Mucosa of stomach (tissue), 1 donor: Measurements from ENCODE around the gene CNOT1.
"Not testable (repeated sequence)": the region's sequence is repeated elsewhere in the genome, so short reads cannot be mapped to it uniquely, and the experiment has no call there.

Experiments
- H3K27me3 ChIP-seq: one replicate; pipeline ENCODE4 v1.7.0; 2013; ENCODE audit warnings: mild to moderate bottlenecking, low read length; ENCODE audit not compliant: control insufficient read depth, insufficient read depth
- H3K36me3 ChIP-seq: one replicate; pipeline ENCODE4 v1.7.0; 2013; ENCODE audit warnings: low read length; ENCODE audit not compliant: control insufficient read depth, insufficient read depth
- H3K4me1 ChIP-seq: one replicate; pipeline ENCODE4 v1.7.0; 2013; ENCODE audit warnings: mild to moderate bottlenecking, low read length; ENCODE audit not compliant: control insufficient read depth, insufficient read depth
- H3K4me3 ChIP-seq: one replicate; pipeline ENCODE4 v1.7.0; 2013; ENCODE audit warnings: low read length
- H3K9ac ChIP-seq: one replicate; pipeline ENCODE4 v1.7.0; 2013; ENCODE audit warnings: mild to moderate bottlenecking, low read length, moderate library complexity
- H3K9me3 ChIP-seq: one replicate; pipeline ENCODE4 v1.7.0; 2013; ENCODE audit warnings: mild to moderate bottlenecking, low read length, moderate library complexity; ENCODE audit not compliant: control insufficient read depth
- donor health status: Pancreatic carcinoma.

The CNOT1 gene

GRCh38 chr16:58492735-58493134 lies 136.9 kb downstream of the CNOT1 start:
- Histone ChIP-seq H3K9ac (no peak overlapping the region), H3K4me1 (peaks cover 7% of the 10 kb centered on the region), H3K27me3 (peaks cover 8% of the 10 kb centered on the region), H3K4me3 (no peak overlapping the region), H3K36me3 (no peaks in the 10 kb centered on the region), H3K9me3 (no peaks in the 10 kb centered on the region)

GRCh38 chr16:58492066-58492465 lies 137.6 kb downstream of the CNOT1 start:
- Histone ChIP-seq H3K27me3 (peaks cover 9% of the 10 kb centered on the region), H3K9me3 (no peaks in the 10 kb centered on the region), H3K4me3 (no peak overlapping the region), H3K36me3 (no peaks in the 10 kb centered on the region), H3K9ac (no peak overlapping the region), H3K4me1 (peaks cover 7% of the 10 kb centered on the region)

- H3K9ac ChIP-seq, H3K36me3 ChIP-seq, H3K9me3 ChIP-seq, H3K4me1 ChIP-seq, H3K4me3 ChIP-seq: not testable (repeated sequence)
- peaks cover 11% of the 10 kb centered on the region for H3K27me3 ChIP-seq
Measured at GRCh38 chr16:58490539-58490938, 139.1 kb downstream of the CNOT1 start.

- Histone ChIP-seq H3K27me3 (peaks cover 11% of the 10 kb centered on the region), H3K9me3 (no peaks in the 10 kb centered on the region), H3K9ac (no peak overlapping the region), H3K4me1 (peaks cover 3% of the 10 kb centered on the region), H3K4me3 (no peak overlapping the region), H3K36me3 (no peaks in the 10 kb centered on the region)
Measured at GRCh38 chr16:58490065-58490464, 139.6 kb downstream of the CNOT1 start.

GRCh38 chr16:58488531-58488930 lies 141.1 kb downstream of the CNOT1 start:
- no peak overlapping the region for H3K9ac ChIP-seq
- H3K9me3 ChIP-seq: no peaks in the 10 kb centered on the region
- peaks cover 3% of the 10 kb centered on the region for H3K4me1 ChIP-seq
- no peaks in the 10 kb centered on the region for H3K36me3 ChIP-seq
- no peak overlapping the region for H3K4me3 ChIP-seq
- H3K27me3 ChIP-seq: peaks cover 6% of the 10 kb centered on the region

- Histone ChIP-seq H3K27me3 (peaks cover 6% of the 10 kb centered on the region), H3K36me3 (no peaks in the 10 kb centered on the region), H3K4me1 (peaks cover 3% of the 10 kb centered on the region), H3K4me3 (no peak overlapping the region), H3K9ac (no peak overlapping the region), H3K9me3 (no peaks in the 10 kb centered on the region)
Measured at GRCh38 chr16:58487566-58488351, 141.9 kb downstream of the CNOT1 start.

- peaks cover 5% of the 10 kb centered on the region for H3K27me3 ChIP-seq
- no peak overlapping the region for H3K9ac ChIP-seq
- no peaks in the 10 kb centered on the region for H3K36me3 ChIP-seq
- H3K4me1 ChIP-seq: peaks cover 3% of the 10 kb centered on the region
- H3K4me3 ChIP-seq: no peak overlapping the region
- no peaks in the 10 kb centered on the region for H3K9me3 ChIP-seq
Measured at GRCh38 chr16:58485184-58485887, 144.3 kb downstream of the CNOT1 start.

GRCh38 chr16:58481931-58482330 lies 147.7 kb downstream of the CNOT1 start:
- Histone ChIP-seq H3K9ac (no peak overlapping the region), H3K4me3 (no peak overlapping the region), H3K4me1 (no peaks in the 10 kb centered on the region), H3K9me3 (no peaks in the 10 kb centered on the region), H3K27me3 (peaks cover under 1% of the 10 kb centered on the region), H3K36me3 (no peaks in the 10 kb centered on the region)

GRCh38 chr16:58481226-58481869 lies 148.3 kb downstream of the CNOT1 start:
- Histone ChIP-seq H3K9ac (no peak overlapping the region), H3K36me3 (no peaks in the 10 kb centered on the region), H3K4me3 (no peak overlapping the region), H3K9me3 (no peaks in the 10 kb centered on the region), H3K27me3 (no peaks in the 10 kb centered on the region), H3K4me1 (no peaks in the 10 kb centered on the region)

GRCh38 chr16:58478427-58478826 lies 151.2 kb downstream of the CNOT1 start:
- Histone ChIP-seq H3K4me3 (no peak overlapping the region), H3K9me3 (no peaks in the 10 kb centered on the region), H3K36me3 (no peaks in the 10 kb centered on the region), H3K4me1 (no peaks in the 10 kb centered on the region), H3K9ac (no peak overlapping the region), H3K27me3 (no peaks in the 10 kb centered on the region)

GRCh38 chr16:58476791-58477190 lies 152.8 kb downstream of the CNOT1 start:
- no peaks in the 10 kb centered on the region for H3K36me3 ChIP-seq
- no peak overlapping the region for H3K9ac ChIP-seq
- H3K4me1 ChIP-seq: no peaks in the 10 kb centered on the region
- no peak overlapping the region for H3K4me3 ChIP-seq
- no peaks in the 10 kb centered on the region for H3K9me3 ChIP-seq
- H3K27me3 ChIP-seq: peaks cover 4% of the 10 kb centered on the region

GRCh38 chr16:58475091-58475619 lies 154.5 kb downstream of the CNOT1 start:
- H3K4me1 ChIP-seq: no peaks in the 10 kb centered on the region
- H3K4me3 ChIP-seq: no peak overlapping the region
- peaks cover 4% of the 10 kb centered on the region for H3K27me3 ChIP-seq
- no peaks in the 10 kb centered on the region for H3K9me3 ChIP-seq
- H3K9ac ChIP-seq: no peak overlapping the region
- no peaks in the 10 kb centered on the region for H3K36me3 ChIP-seq
